Thyroid gland (tissue), 4 donors: ENCODE measurements around the gene ANO2. TPM values are rescaled to one million over a fixed set of nuclear protein-coding genes. Genes with fewer than 3 reads are reported as not detected.
A peak's percentile ranks its signal among the peaks of the same experiment; 100 is the strongest.

ENCODE experiments used
- DNase-seq, 2 donors: peaks; one replicate each; pipeline ENCODE4 v3.0.0-alpha.2; 2019
- H3K27ac ChIP-seq, 3 donors: fragments of 200-600 bp; sonication (generic); 1 replicate in 2 of 3; 2 replicates in 1 of 3; pipeline ENCODE4 v1.5.1; 2016 to 2019; ENCODE audit warnings: mild to moderate bottlenecking in 1 of 3, moderate library complexity in 1 of 3
- H3K27me3 ChIP-seq: fragments of 200-600 bp; sonication (generic); one replicate; pipeline ENCODE4 v1.5.1; 2019
- H3K36me3 ChIP-seq, 2 donors: fragments of 200-600 bp; sonication (generic); one replicate each; pipeline ENCODE4 v1.5.1; 2016 to 2019
- H3K4me1 ChIP-seq, 2 donors: fragments of 200-600 bp; sonication (generic); one replicate each; pipeline ENCODE4 v1.5.1; 2017 to 2019
- H3K4me3 ChIP-seq, 3 donors: fragments of 200-600 bp; sonication (generic); replicated peaks in 1 of 3; 1 replicate in 2 of 3; 2 replicates in 1 of 3; pipeline ENCODE4 v1.5.1; 2016; ENCODE audit warnings: mild to moderate bottlenecking in 1 of 3
- H3K9me3 ChIP-seq: fragments of 200-600 bp; sonication (generic); one replicate; pipeline ENCODE4 v1.5.1; 2017
- POLR2A ChIP-seq, 2 donors: fragments of 450-650 bp; IDR thresholded peaks; one replicate each; pipeline ENCODE4 v1.6.1; 2017; ENCODE audit warnings: antibody characterized with exemption in 2 of 2, mild to moderate bottlenecking in 2 of 2, moderate library complexity in 1 of 2
- WGBS, 2 donors: methylation state at CpG; one replicate each; pipeline ENCODE4 v1.1.5; 2017; 5-methylcytosine and 5-hydroxymethylcytosine counted together
- intact Hi-C: fragments of 100-400 bp; cut with DNase I; formaldehyde crosslinking; loops from one replicate; pipeline ENCODE4 v1.15.1; 2023
- total RNA-seq, 4 donors: library from RNA; depleted of rRNA; stranded (reverse); fragments of >200 nt; gene quantifications; one replicate each; pipeline ENCODE4 v1.2.3, GENCODE V29; 2016
- TF ChIP-seq, protein P1 (sequence below), 6 experiments: fragments of 200-600 bp in 3 of 6; fragments of 450-650 bp in 3 of 6; sonication (generic) in 3 of 6; IDR thresholded peaks; one replicate each; pipeline ENCODE4 v1.5.1; 2016 to 2019; ENCODE audit warnings: antibody characterized with exemption in 6 of 6, mild to moderate bottlenecking in 2 of 6, inconsistent platforms in 1 of 6, moderate library complexity in 1 of 6

Gene ANO2
- total RNA-seq, 4 donors from 2014 or later: 0.78 to 7.0 (median 2.2) TPM

- peak; percentile 4 to 12 for DNase-seq
- 53 to 60% methylated on average over 14 of the region's 14 CpGs for WGBS, 2 donors
- TF ChIP-seq, protein P1, sequence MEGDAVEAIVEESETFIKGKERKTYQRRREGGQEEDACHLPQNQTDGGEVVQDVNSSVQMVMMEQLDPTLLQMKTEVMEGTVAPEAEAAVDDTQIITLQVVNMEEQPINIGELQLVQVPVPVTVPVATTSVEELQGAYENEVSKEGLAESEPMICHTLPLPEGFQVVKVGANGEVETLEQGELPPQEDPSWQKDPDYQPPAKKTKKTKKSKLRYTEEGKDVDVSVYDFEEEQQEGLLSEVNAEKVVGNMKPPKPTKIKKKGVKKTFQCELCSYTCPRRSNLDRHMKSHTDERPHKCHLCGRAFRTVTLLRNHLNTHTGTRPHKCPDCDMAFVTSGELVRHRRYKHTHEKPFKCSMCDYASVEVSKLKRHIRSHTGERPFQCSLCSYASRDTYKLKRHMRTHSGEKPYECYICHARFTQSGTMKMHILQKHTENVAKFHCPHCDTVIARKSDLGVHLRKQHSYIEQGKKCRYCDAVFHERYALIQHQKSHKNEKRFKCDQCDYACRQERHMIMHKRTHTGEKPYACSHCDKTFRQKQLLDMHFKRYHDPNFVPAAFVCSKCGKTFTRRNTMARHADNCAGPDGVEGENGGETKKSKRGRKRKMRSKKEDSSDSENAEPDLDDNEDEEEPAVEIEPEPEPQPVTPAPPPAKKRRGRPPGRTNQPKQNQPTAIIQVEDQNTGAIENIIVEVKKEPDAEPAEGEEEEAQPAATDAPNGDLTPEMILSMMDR (IDR thresholded peaks at IDR 0.05): peak in 1 of 6 experiments; percentile 28
- no peak for TF ChIP-seq POLR2A (IDR thresholded peaks at IDR 0.05)
- Histone ChIP-seq H3K27me3 (no peaks in the 10 kb centered on the region), H3K36me3 (no peaks in the 10 kb centered on the region), H3K4me3 (no peak overlapping the region), H3K4me1 (no peaks in the 10 kb centered on the region), H3K27ac (no peak overlapping the region), H3K9me3 (no peaks in the 10 kb centered on the region)
- intact Hi-C loops: no loop called here
Measured at GRCh38 chr12:5796171-5796958, 148.7 kb downstream of the ANO2 start.

GRCh38 chr12:5794156-5794555, 150.9 kb downstream of the ANO2 start:
- H3K27ac ChIP-seq: no peak overlapping the region
- 49 to 62% methylated on average over 4 of the region's 4 CpGs for WGBS, 2 donors
- no peak for DNase-seq
- intact Hi-C loops: no loop called here
- H3K36me3 ChIP-seq: no peaks in the 10 kb centered on the region
- no peak overlapping the region for H3K4me3 ChIP-seq
- no peaks in the 10 kb centered on the region for H3K9me3 ChIP-seq
- H3K4me1 ChIP-seq: no peaks in the 10 kb centered on the region
- no peak for TF ChIP-seq POLR2A (IDR thresholded peaks at IDR 0.05)
- TF ChIP-seq, protein P1 (IDR thresholded peaks at IDR 0.05): no peak
- H3K27me3 ChIP-seq: no peaks in the 10 kb centered on the region

GRCh38 chr12:5792343-5792742, 152.7 kb downstream of the ANO2 start:
- intact Hi-C loops: no loop called here
- no peak overlapping the region for H3K4me3 ChIP-seq
- 80% methylated on average over 5 of the region's 5 CpGs for WGBS, 2 donors

DNA sequence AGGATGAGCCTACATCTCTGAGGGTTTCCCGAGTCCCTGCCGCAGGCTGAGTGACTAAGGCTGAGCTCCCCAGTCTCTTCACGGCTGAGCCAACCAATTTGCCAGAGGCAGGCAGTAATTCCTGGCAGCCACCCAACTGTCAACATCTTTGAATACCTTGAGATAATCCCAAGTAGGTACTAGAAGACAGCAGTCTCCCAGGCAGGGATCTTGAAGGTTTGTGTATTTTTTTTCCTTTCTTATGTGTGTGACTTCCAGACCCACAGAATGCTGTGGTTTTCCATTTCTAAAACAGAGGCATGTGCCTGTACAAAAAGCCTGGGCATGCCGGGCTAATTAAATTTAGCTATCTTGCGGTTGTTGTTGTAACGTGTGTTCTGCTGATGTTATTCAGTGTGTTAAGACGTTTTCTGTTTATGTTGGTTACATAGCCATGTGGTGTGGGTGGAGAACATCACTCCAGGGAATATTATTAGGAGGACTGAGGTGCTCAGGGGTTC, 155.5 kb downstream of the ANO2 start:
- Histone ChIP-seq H3K9me3 (no peaks in the 10 kb centered on the region), H3K27me3 (no peaks in the 10 kb centered on the region), H3K4me3 (no peak overlapping the region), H3K4me1 (no peaks in the 10 kb centered on the region), H3K27ac (no peak overlapping the region), H3K36me3 (no peaks in the 10 kb centered on the region)
- 38 to 39% methylated on average over 7 of the region's 7 CpGs for WGBS, 2 donors
- intact Hi-C loops: no loop called here
- TF ChIP-seq POLR2A (IDR thresholded peaks at IDR 0.05): no peak
- TF ChIP-seq, protein P1 (IDR thresholded peaks at IDR 0.05): no peak
- DNase-seq: peak; percentile 8 to 21

More at GRCh38 chr12:5792343-5792742, 152.7 kb downstream of the ANO2 start:
- TF ChIP-seq, protein P1 (IDR thresholded peaks at IDR 0.05): no peak
- TF ChIP-seq POLR2A (IDR thresholded peaks at IDR 0.05): no peak
- DNase-seq: no peak
- H3K4me1 ChIP-seq: no peaks in the 10 kb centered on the region
- no peaks in the 10 kb centered on the region for H3K36me3 ChIP-seq
- no peaks in the 10 kb centered on the region for H3K9me3 ChIP-seq
- H3K27me3 ChIP-seq: no peaks in the 10 kb centered on the region
- H3K27ac ChIP-seq: no peak overlapping the region

- no peak for DNase-seq
- WGBS, 2 donors: 93 to 96% methylated on average over 5 of the region's 5 CpGs
- H3K27ac ChIP-seq: no peak overlapping the region
- H3K4me1 ChIP-seq: no peaks in the 10 kb centered on the region
- H3K27me3 ChIP-seq: no peaks in the 10 kb centered on the region
- TF ChIP-seq, protein P1 (IDR thresholded peaks at IDR 0.05): no peak
- no peak for TF ChIP-seq POLR2A (IDR thresholded peaks at IDR 0.05)
- no peak overlapping the region for H3K4me3 ChIP-seq
- intact Hi-C loops: no loop called here
- H3K36me3 ChIP-seq: no peaks in the 10 kb centered on the region
- no peaks in the 10 kb centered on the region for H3K9me3 ChIP-seq
Measured at GRCh38 chr12:5787828-5788227, 157.2 kb downstream of the ANO2 start.
